ENCODE data around the gene EBP.
A peak's percentile ranks its signal among the peaks of the same experiment; 100 is the strongest.
"Not testable (repeated sequence)": the region's sequence is repeated elsewhere in the genome, so short reads cannot be mapped to it uniquely, and the experiment has no call there.

Gene EBP

DNA sequence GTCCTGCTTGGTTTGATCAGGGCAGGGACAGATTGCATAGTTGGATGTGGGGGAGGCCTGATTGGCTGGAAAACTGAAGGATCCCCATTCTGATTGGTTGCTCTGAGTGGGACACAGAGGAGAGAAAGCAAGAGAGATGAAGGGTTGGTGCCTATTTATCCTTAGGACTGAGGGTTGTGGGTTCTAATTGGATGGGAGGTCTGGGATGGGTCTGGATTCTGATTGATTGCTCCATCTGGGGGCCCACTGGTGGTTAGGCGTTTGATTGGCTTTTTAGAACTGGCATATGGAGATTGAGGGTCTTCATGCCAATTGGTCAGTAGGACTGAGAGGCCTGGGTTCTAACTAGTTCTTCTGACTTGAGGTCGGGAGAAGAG, 644 bp upstream of the EBP start:
- FAIRE-seq (no peak), DNase-seq (ENCODE audit: insufficient read length, low spot score) (no peak)

- DNase-seq (ENCODE audit: insufficient read length, low spot score) = no peak
- FAIRE-seq = no peak
Observed at GRCh38 chrX:48522291-48522690, 683 bp downstream of the EBP start.

DNA sequence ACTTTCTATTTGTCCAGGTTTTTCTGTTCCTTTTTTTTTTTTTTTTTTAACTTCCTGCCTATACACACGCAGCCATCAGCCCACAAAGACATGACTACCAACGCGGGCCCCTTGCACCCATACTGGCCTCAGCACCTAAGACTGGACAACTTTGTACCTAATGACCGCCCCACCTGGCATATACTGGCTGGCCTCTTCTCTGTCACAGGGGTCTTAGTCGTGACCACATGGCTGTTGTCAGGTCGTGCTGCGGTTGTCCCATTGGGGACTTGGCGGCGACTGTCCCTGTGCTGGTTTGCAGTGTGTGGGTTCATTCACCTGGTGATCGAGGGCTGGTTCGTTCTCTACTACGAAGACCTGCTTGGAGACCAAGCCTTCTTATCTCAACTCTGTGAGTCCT, 2.1 kb downstream of the EBP start:
- no peak for DNase-seq (ENCODE audit: insufficient read length, low spot score)
- no peak for FAIRE-seq

- not testable (repeated sequence) for FAIRE-seq; DNase-seq (ENCODE audit: insufficient read length, low spot score)
Observed at GRCh38 chrX:48525853-48526252, 4.2 kb downstream of the EBP start.

DNA sequence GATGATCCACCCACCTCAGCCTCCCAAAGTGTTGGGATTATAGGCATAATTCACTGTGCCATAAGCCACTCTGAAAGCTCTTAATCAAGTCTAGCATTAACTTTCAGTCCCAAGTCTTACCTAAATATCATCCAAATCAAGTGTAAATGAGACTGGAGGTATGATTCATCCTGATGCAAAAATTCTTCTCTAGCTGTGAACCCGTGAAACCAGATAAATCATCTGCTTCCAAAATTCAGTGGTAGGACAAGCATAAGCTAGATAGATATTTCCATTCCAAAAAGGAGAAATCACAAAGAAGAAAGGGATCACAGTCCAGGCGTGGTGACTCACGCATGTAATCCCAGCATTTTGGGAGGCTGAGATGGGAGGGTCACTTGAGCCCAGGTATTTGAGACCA, 9.1 kb downstream of the EBP start:
- FAIRE-seq (no peak), DNase-seq (ENCODE audit: insufficient read length, low spot score) (no peak)

DNA sequence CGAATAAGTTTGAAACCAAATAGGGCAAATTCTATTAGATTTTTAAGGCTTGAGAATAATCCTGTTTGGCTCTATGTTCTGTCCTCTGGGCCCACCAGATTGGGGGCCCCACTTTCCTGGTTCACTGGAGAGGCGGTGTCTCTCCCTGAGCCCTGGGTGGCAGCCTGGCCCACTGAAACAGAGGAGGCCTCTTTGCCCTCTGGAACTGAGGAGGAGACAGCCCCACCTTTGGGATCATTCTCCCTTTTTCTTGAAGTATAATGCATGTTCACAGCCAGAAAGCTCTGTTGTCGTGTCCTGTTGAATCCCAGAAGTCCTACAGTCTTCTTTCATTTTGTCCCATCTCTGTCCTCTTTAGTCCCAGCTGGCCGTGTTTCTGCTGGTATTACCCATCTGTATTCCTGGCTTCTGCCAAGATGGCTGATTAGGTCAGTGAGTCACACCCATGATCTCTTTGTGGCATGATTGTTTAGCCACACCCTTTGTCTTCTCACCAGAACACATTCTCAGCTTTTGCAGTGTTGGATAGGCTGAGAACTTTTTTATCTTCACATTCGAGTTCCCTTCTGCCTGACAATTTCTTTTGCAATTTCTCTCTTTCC, 9.9 kb downstream of the EBP start:
- no peak for FAIRE-seq
- no peak for DNase-seq (ENCODE audit: insufficient read length, low spot score)

DNA sequence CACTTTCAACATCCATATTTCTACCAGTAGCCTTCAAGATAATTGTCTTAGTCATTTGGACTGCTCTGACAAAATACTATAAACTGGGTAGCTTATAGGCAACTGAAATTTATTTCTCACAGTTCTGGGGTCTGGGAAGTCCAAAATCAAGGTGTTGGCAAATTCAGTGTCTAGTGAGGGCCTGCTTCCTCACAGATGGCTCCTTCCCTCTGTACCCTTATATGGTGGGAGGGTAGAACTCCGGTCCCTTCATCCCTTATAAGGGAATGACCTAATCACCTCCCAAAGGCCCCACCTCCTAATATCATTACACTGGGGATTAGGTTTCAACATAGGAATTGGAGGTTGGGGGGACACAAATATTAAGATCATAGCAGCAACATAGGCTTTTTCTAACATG, 10.6 kb downstream of the EBP start:
- FAIRE-seq = no peak

GRCh38 chrX:48533165-48533564, 11.6 kb downstream of the EBP start:
- DNase-seq (ENCODE audit: insufficient read length, low spot score) = no peak
- no peak for FAIRE-seq

More for the DNA sequence above, 10.6 kb downstream of the EBP start:
- no peak for DNase-seq (ENCODE audit: insufficient read length, low spot score)

GRCh38 chrX:48538641-48539344, 17.2 kb downstream of the EBP start:
- no peak for DNase-seq (ENCODE audit: insufficient read length, low spot score)
- FAIRE-seq = no peak

DNA sequence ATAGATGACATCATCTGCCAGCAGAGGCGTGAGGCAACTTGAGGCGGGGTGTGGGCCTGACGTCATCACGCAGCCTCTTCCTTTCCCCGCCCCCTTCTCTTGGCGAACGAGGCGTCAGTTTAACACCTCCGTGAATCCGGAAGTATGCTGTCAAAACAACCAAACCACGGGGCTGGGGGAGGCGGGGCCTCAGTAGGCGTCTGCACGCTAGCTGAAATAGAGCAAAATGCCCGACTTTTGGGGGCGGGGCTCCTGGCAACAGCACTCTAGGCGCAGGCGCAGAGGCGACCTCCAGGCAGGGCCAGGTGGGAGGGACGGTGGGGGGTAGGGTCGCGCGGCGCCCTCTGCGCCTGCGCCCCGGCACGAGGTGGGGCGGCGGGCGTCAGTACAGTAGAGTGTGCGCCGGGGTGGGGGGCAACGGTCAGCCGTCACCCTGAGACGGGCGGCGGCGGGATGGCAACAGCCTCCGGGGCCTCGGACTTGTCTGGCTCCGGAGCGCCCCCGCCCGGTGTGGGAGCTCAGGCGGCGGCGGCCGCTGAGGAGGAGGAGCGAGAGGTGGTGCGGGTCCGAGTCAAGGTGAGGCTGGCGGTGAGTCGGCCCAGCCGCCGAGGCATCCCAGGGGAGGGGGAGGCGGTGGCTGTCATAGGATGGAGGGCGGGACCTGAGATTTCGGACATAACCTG, 17.9 kb downstream of the EBP start, which contains the start of gene TBC1D25:
TBC1D25 (plus strand) TSS at position 370 of the 683 bp plus-strand sequence; CDS start at position 454, 84 bp downstream.
- DNase-seq (ENCODE audit: insufficient read length, low spot score) (peak; percentile 76), FAIRE-seq (no peak)

DNA sequence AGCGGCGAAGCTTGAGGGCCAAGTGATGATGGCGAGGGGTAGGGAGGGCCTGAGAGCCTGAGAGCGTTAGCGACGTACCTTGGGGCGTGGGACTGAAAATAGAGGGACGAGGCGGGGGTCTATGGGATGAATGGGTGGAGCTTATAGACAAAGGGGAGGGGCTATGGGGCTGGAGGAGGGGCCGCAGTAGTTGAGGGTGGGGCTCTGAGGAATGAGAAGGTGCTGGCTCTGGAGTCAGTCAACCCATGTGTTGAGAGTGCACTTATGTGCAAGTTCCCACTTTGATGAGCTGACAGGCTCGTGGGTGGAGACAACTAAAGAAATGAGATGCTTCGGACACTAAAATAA, 18.4 kb downstream of the EBP start:
- DNase-seq (ENCODE audit: insufficient read length, low spot score) (no peak), FAIRE-seq (no peak)

DNA sequence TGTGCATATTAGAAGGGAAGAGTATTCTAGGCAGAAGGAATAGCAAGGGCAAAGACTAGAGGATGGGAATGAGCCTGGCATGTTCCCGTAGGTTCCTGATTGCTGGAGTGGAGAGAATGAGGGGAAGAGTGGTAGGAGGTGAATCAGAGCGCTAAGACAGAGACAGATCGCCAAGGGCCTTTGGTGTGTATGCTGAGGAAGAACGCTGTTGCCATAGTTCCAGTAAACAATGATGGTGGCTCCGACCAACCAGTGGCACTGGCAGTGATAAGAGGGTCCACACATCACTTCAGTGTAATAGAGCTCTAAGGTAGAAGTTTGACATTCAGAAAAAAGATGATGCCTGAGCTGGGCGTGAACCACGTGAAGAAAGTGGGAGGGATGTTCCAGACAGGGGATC, 18.9 kb downstream of the EBP start:
- FAIRE-seq (no peak), DNase-seq (ENCODE audit: insufficient read length, low spot score) (no peak)

GRCh38 chrX:48541140-48541814, 19.7 kb downstream of the EBP start:
- DNase-seq (ENCODE audit: insufficient read length, low spot score) (no peak), FAIRE-seq (no peak)

- FAIRE-seq (no peak), DNase-seq (ENCODE audit: insufficient read length, low spot score) (no peak)
Observed at GRCh38 chrX:48548871-48549270, 27.3 kb downstream of the EBP start.

DNA sequence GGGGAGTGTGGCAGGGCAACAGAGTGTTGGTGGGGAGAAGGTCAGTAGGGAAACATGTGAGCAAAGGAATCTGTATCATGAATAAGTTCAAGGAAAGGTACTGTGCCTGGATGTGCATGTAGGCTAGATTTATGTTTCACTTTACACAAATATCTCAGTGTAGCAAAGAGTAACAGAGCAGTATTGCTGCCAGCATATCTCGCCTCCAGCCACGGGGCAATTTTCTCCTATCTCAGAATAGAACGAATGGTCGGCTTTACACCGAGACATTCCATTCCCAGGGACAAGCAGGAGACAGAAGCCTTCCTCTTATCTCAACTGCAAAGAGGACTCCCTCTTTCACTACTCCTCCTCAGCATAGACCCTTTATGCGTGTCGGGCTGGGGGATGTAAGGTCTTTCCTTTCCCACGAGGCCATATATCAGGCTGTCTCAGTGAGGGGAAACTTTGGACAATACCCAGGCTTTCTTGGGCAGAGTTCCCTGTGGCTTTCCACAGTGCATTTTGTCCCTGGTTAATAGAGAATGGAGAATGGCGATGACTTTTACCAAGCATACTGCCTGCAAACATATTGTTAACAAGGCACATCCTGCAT, 34.2 kb downstream of the EBP start:
- DNase-seq (ENCODE audit: insufficient read length, low spot score); FAIRE-seq: not testable (repeated sequence)

- FAIRE-seq (no peak), DNase-seq (ENCODE audit: insufficient read length, low spot score) (peak; percentile 10)
Observed at GRCh38 chrX:48558271-48558670, 36.7 kb downstream of the EBP start.

DNA sequence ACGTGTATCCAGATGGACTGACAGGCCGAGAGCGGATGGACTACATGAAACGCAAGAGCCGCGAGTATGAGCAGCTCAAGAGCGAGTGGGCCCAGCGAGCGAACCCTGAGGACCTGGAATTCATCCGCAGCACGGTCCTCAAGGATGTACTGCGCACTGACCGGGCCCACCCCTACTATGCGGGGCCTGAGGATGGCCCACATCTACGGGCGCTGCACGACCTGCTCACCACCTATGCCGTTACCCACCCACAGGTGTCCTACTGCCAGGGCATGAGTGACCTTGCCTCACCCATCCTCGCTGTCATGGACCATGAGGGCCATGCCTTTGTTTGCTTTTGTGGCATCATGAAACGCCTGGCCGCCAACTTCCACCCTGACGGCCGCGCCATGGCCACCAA, 38.0 kb downstream of the EBP start:
- DNase-seq (ENCODE audit: insufficient read length, low spot score) (no peak), FAIRE-seq (no peak)

DNA sequence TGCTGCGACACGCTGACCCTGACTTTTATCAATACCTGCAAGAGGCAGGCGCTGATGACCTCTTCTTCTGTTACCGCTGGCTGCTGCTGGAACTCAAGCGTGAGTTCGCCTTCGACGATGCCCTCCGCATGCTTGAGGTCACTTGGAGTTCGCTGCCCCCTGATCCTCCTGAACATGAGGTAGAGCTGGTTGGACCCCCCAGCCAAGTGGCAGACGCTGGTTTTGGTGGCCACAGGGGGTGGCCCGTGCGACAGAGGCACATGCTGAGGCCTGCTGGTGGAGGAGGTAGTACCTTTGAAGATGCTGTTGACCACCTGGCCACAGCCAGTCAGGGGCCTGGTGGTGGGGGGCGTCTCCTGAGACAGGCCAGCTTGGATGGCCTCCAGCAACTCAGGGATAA, 38.4 kb downstream of the EBP start:
- FAIRE-seq = no peak
- no peak for DNase-seq (ENCODE audit: insufficient read length, low spot score)

DNA sequence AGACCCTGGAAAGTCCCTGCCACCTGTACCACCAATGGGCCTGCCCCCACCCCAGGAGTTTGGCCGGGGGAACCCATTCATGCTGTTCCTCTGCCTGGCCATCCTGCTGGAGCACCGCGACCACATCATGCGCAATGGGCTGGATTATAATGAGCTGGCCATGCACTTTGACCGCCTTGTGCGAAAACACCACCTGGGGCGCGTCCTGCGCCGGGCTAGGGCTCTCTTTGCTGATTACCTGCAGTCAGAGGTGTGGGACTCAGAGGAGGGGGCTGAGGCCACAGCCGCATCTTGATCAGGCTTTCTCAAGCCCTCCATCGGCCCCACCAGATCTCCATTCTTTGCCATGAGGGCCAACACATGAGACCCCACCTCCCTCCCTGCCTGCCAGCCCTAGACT, 39.1 kb downstream of the EBP start:
- no peak for FAIRE-seq
- no peak for DNase-seq (ENCODE audit: insufficient read length, low spot score)

GRCh38 chrX:48569958-48570357, 48.4 kb downstream of the EBP start:
- DNase-seq (ENCODE audit: insufficient read length, low spot score) = no peak
- no peak for FAIRE-seq

DNA sequence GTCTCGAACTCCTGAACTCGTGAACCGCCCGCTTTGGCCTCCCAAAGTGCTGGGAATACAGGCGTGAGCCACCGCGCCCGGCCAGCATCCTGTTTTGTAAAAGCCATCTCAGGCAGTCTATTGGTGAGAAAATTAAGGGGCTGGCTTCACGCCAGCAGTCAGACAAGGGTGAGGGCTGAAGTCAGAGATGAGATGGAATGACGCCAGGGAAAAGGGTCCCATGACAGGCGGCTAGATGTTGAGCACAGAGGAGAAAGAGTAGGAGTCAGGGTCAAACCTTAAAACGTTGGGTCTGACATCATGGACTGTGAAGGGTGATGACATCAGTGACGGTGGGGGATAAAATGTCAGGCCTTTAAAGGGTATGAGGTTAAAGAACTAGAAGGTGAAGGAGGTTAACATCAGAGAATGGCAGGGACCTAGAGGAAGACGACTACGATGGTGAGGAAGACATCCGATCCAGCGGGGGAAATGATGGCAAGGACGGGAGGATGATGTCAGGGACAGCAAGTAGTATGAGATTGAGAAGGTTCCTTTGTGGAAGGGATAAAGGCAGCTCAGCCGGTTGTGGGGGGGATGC, 52.2 kb downstream of the EBP start:
- FAIRE-seq = no peak

More for the DNA sequence above, 52.2 kb downstream of the EBP start:
- DNase-seq (ENCODE audit: insufficient read length, low spot score) = no peak
